ENCODE data around the gene TRIM71. TPM values are rescaled to one million over a fixed set of nuclear protein-coding genes. Genes with fewer than 3 reads are reported as not detected.

Gene TRIM71
- total RNA-seq, 2 experiments from 2014 or later, result not detected

DNA sequence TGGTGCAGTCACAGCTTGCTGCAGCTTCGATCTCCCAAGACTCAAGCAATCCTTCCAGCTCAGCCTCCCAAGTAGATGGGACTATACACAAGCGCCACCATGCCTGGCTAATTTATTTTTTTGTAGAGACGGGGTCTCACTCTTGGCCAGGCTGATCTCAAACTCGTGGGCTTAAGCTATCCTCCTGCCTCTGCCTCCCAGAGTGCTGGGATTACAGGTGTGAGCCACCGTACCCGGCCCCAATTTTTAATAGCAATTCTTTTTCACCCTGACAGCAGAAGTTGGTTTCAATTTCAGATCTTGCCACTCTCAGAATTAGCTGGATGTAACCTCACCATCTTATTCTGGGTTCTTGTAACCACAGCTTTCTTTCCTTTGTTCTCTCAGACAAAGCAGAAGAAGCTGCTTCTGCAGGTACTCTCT lies 64.8 kb downstream of the TRIM71 start:
- ChIA-PET POLR2A (interaction anchor here (0.6 kb wide), 1 partner anchor 107 kb away, joined by 3 read pairs; no protein-coding TSS in a partner anchor), CTCF (interaction anchor here (0.5 to 1.9 kb wide), 3 partner anchors 35 to 496 kb away, joined by 3 to 7 read pairs (median 3); no protein-coding TSS in a partner anchor)
- H3K27ac Mint-ChIP-seq, result peak overlapping the region; percentile 9
- H3K4me1 Mint-ChIP-seq, result peaks cover 25% of the 10 kb centered on the region
- peaks cover 5% of the 10 kb centered on the region for H3K36me3 Mint-ChIP-seq (ENCODE audit: low read depth)
- peaks cover 38% of the 10 kb centered on the region for H3K27me3 Mint-ChIP-seq
- peak overlapping the region; percentile 2 for H3K4me3 Mint-ChIP-seq
- DNase-seq, result peak; percentile 47
- no peaks in the 10 kb centered on the region for H3K9me3 Mint-ChIP-seq

- Mint-ChIP-seq H3K27me3 (peaks cover 35% of the 10 kb centered on the region), H3K27ac (no peak overlapping the region), H3K9me3 (no peaks in the 10 kb centered on the region), H3K4me1 (peaks cover 25% of the 10 kb centered on the region), H3K4me3 (no peak overlapping the region), H3K36me3 (ENCODE audit: low read depth) (peaks cover 5% of the 10 kb centered on the region)
- ChIA-PET CTCF (interaction anchor here (1.9 kb wide), 1 partner anchor 36 kb away, joined by 7 read pairs; no protein-coding TSS in a partner anchor), POLR2A (no interaction called here)
- DNase-seq, result no peak
Measured at GRCh38 chr3:32883817-32884216, 66.0 kb downstream of the TRIM71 start.

GRCh38 chr3:32884591-32884990 lies 66.8 kb downstream of the TRIM71 start:
- Mint-ChIP-seq H3K9me3 (no peaks in the 10 kb centered on the region), H3K27me3 (peaks cover 34% of the 10 kb centered on the region), H3K4me3 (no peak overlapping the region), H3K36me3 (ENCODE audit: low read depth) (peaks cover 3% of the 10 kb centered on the region), H3K4me1 (peaks cover 25% of the 10 kb centered on the region), H3K27ac (no peak overlapping the region)
- DNase-seq, result no peak
- POLR2A ChIA-PET, result interaction anchor here (0.6 kb wide), 1 partner anchor 13 kb away, joined by 3 read pairs; no protein-coding TSS in a partner anchor
- CTCF ChIA-PET, result no interaction called here

- Mint-ChIP-seq H3K4me1 (peaks cover 30% of the 10 kb centered on the region), H3K27me3 (peaks cover 31% of the 10 kb centered on the region), H3K36me3 (ENCODE audit: low read depth) (peaks cover 3% of the 10 kb centered on the region), H3K9me3 (no peaks in the 10 kb centered on the region), H3K27ac (no peak overlapping the region), H3K4me3 (no peak overlapping the region)
- no peak for DNase-seq
- ChIA-PET POLR2A (no interaction called here), CTCF (interaction anchor here (1.3 kb wide), 1 partner anchor 12 kb away, joined by 3 read pairs; no protein-coding TSS in a partner anchor)
Measured at GRCh38 chr3:32885283-32885901, 67.6 kb downstream of the TRIM71 start.

DNA sequence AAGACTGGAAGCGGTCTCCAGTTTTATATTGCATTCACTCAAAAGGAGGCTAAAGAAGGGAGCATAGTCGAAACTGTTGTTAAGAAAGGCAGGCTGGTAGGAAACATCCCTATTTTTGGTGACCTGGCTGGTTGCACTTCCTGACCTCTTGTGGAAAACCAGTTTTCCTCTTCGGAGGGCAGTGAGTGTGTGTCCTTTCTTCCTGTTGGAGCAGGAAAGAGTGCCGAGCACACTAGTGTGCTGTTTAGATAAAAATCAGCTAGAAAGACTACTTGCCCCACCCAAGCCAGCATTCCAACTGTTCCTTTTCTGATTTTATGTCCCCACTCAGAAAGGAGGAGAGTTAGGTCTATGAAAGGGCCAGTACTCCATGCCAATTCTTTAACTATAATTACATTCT lies 68.5 kb downstream of the TRIM71 start:
- Mint-ChIP-seq H3K9me3 (no peaks in the 10 kb centered on the region), H3K36me3 (ENCODE audit: low read depth) (peaks cover 3% of the 10 kb centered on the region), H3K4me3 (no peak overlapping the region), H3K27ac (no peak overlapping the region), H3K27me3 (peaks cover 26% of the 10 kb centered on the region), H3K4me1 (peaks cover 30% of the 10 kb centered on the region)
- POLR2A ChIA-PET, result no interaction called here
- CTCF ChIA-PET, result interaction anchor here (1.3 kb wide), 1 partner anchor 13 kb away, joined by 3 read pairs; no protein-coding TSS in a partner anchor
- DNase-seq, result no peak

DNA sequence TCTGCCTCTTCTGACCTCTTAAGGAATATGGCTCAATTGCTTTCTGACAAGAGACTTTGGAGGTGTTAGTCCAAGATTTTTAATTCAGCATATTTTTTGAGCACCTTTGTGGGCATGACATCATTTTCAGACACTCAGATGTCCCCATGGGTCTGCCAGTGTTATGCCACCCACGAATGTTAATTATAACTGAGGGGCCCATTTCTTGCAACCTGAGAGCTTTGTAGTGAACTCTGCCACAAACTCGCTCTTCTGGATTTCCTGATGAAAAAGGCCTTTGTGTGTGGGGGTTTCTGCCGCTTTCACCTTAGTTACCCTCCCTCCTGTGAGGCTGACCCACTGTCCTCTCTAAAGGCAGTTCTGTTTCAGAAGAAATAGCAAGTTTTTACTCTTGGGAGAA lies 69.1 kb downstream of the TRIM71 start:
- CTCF ChIA-PET, result interaction anchor here (0.5 to 0.7 kb wide), 2 partner anchors 40 to 608 kb away, joined by 3 read pairs; no protein-coding TSS in a partner anchor
- POLR2A ChIA-PET, result no interaction called here
- H3K4me3 Mint-ChIP-seq, result no peak overlapping the region
- no peak overlapping the region for H3K27ac Mint-ChIP-seq
- no peaks in the 10 kb centered on the region for H3K36me3 Mint-ChIP-seq (ENCODE audit: low read depth)
- H3K27me3 Mint-ChIP-seq, result peaks cover 22% of the 10 kb centered on the region
- H3K9me3 Mint-ChIP-seq, result no peaks in the 10 kb centered on the region
- peaks cover 27% of the 10 kb centered on the region for H3K4me1 Mint-ChIP-seq
- DNase-seq, result no peak

GRCh38 chr3:32888739-32889138 lies 70.9 kb downstream of the TRIM71 start:
- Mint-ChIP-seq H3K4me1 (peaks cover 14% of the 10 kb centered on the region), H3K27ac (no peak overlapping the region), H3K9me3 (no peaks in the 10 kb centered on the region), H3K36me3 (ENCODE audit: low read depth) (no peaks in the 10 kb centered on the region), H3K27me3 (peaks cover 38% of the 10 kb centered on the region), H3K4me3 (no peak overlapping the region)
- CTCF ChIA-PET, result interaction anchor here (1.0 to 1.2 kb wide), 2 partner anchors 9 to 39 kb away, joined by 3 read pairs; no protein-coding TSS in a partner anchor
- DNase-seq, result no peak
- POLR2A ChIA-PET, result no interaction called here

GRCh38 chr3:32890420-32891276 lies 72.9 kb downstream of the TRIM71 start:
- H3K36me3 Mint-ChIP-seq (ENCODE audit: low read depth), result no peaks in the 10 kb centered on the region
- H3K9me3 Mint-ChIP-seq, result no peaks in the 10 kb centered on the region
- H3K4me1 Mint-ChIP-seq, result peaks cover 7% of the 10 kb centered on the region
- ChIA-PET POLR2A (no interaction called here), CTCF (no interaction called here)
- H3K27ac Mint-ChIP-seq, result no peak overlapping the region
- no peak overlapping the region for H3K4me3 Mint-ChIP-seq
- peaks cover 56% of the 10 kb centered on the region for H3K27me3 Mint-ChIP-seq
- no peak for DNase-seq

- POLR2A ChIA-PET, result no interaction called here
- no peak for DNase-seq
- CTCF ChIA-PET, result no interaction called here
- Mint-ChIP-seq H3K27ac (no peak overlapping the region), H3K27me3 (peaks cover 56% of the 10 kb centered on the region), H3K4me1 (peaks cover 7% of the 10 kb centered on the region), H3K36me3 (ENCODE audit: low read depth) (no peaks in the 10 kb centered on the region), H3K4me3 (no peak overlapping the region), H3K9me3 (no peaks in the 10 kb centered on the region)
Measured at GRCh38 chr3:32891365-32891764, 73.6 kb downstream of the TRIM71 start.

- ChIA-PET CTCF (no interaction called here), POLR2A (no interaction called here)
- Mint-ChIP-seq H3K4me1 (peaks cover 7% of the 10 kb centered on the region), H3K27me3 (peaks cover 56% of the 10 kb centered on the region), H3K27ac (no peak overlapping the region), H3K36me3 (ENCODE audit: low read depth) (no peaks in the 10 kb centered on the region), H3K9me3 (no peaks in the 10 kb centered on the region), H3K4me3 (no peak overlapping the region)
- no peak for DNase-seq
Measured at GRCh38 chr3:32892625-32893598, 75.1 kb downstream of the TRIM71 start.

DNA sequence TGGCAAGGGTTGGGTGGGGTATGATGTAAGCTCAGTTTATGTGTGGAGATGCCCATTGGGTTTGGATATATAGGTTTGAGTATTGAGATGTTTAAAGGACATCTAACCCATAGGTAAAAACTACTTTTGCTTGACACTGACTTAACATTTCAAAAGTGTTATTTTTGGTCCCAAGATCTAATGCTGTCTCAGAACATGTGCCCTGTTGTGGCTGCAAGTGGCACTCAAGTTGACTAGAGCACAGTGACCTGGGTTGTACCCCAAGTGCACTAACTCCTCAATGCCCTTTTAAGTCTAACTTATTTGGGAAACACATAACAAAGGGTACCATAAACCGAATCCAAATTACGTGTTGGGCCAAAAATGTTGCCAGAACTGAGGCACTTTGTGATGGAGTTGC lies 77.2 kb downstream of the TRIM71 start:
- Mint-ChIP-seq H3K4me3 (no peak overlapping the region), H3K4me1 (peaks cover 6% of the 10 kb centered on the region), H3K9me3 (no peaks in the 10 kb centered on the region), H3K27ac (no peak overlapping the region), H3K27me3 (peaks cover 61% of the 10 kb centered on the region), H3K36me3 (ENCODE audit: low read depth) (no peaks in the 10 kb centered on the region)
- no peak for DNase-seq
- ChIA-PET POLR2A (no interaction called here), CTCF (interaction anchor here (0.6 kb wide), 1 partner anchor 344 kb away, joined by 4 read pairs; no protein-coding TSS in a partner anchor)

DNA sequence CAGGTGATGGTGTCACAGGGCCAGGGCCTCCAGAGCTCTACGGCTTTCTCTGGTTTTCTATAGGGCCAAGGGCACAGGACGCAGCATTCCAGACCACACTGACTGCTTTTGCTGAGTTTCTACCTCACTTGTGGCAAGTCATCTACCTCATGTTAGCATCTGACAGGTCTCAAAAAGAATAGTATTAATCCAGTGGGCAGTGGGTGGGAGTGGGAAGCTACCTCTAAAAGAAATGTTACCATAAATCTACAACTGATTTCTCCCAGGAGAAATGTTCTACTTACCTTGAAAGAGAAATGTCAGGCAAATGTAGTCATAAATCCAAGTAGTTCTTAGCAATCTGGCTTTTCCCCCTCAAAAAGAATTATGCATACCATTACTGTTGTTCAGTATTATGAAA lies 77.9 kb downstream of the TRIM71 start:
- POLR2A ChIA-PET, result no interaction called here

More for the DNA sequence above, 77.9 kb downstream of the TRIM71 start:
- no peak overlapping the region for H3K27ac Mint-ChIP-seq
- H3K27me3 Mint-ChIP-seq, result peaks cover 62% of the 10 kb centered on the region
- H3K36me3 Mint-ChIP-seq (ENCODE audit: low read depth), result no peaks in the 10 kb centered on the region
- H3K4me3 Mint-ChIP-seq, result no peak overlapping the region
- H3K9me3 Mint-ChIP-seq, result no peaks in the 10 kb centered on the region
- no peak for DNase-seq
- CTCF ChIA-PET, result no interaction called here
- peaks cover 2% of the 10 kb centered on the region for H3K4me1 Mint-ChIP-seq

Measured in activated CD4-positive, alpha-beta T cell treated with anti-CD3 and anti-CD28 coated beads, Interleukin-2, amount 10 ng/mL, durations not matched to agents 7 days and 5 days (primary cell).